ENCODE data around the gene PLEKHH1. TPM values are rescaled to one million over a fixed set of nuclear protein-coding genes. Genes with fewer than 3 reads are reported as not detected.
A peak's percentile ranks its signal among the peaks of the same experiment; 100 is the strongest.

Gene PLEKHH1
- total RNA-seq, 1 donor from 2014 or later: 0.20 TPM

- CTCF ChIA-PET: interaction anchor here (0.8 to 3.1 kb wide), 9 partner anchors 13 to 154 kb away, joined by 3 to 13 read pairs (median 4); partner anchors contain the start of gene TMEM229B
- POLR2A ChIA-PET: interaction anchor here (1.5 to 2.9 kb wide), 3 partner anchors 19 to 58 kb away, joined by 4 to 15 read pairs (median 9); partner anchors contain the start of gene TMEM229B
- no peak for TF ChIP-seq CTCF (IDR thresholded peaks at IDR 0.05)
- peaks cover 46% of the 10 kb centered on the region for H3K4me1 Mint-ChIP-seq
- intact Hi-C loops (cut with micrococcal nuclease): no loop called here
- no peaks in the 10 kb centered on the region for H3K36me3 Mint-ChIP-seq (ENCODE audit: low read depth)
- DNase-seq (no peak), ATAC-seq (ENCODE audit: low read depth) (no peak)
- peak overlapping the region; percentile 11 for H3K4me3 Mint-ChIP-seq
- peak overlapping the region; percentile 71 for H3K27ac Mint-ChIP-seq
- no peaks in the 10 kb centered on the region for H3K27me3 Mint-ChIP-seq
- no peaks in the 10 kb centered on the region for H3K9me3 Mint-ChIP-seq
Observed at GRCh38 chr14:67512463-67513310, 20.4 kb upstream of the PLEKHH1 start.

GRCh38 chr14:67513631-67514108 is 19.4 kb upstream of the PLEKHH1 start:
- DNase-seq (no peak), ATAC-seq (ENCODE audit: low read depth) (no peak)
- Mint-ChIP-seq H3K4me1 (peaks cover 46% of the 10 kb centered on the region), H3K9me3 (no peaks in the 10 kb centered on the region), H3K4me3 (peak overlapping the region; percentile 88), H3K27ac (peak overlapping the region; percentile 71), H3K27me3 (no peaks in the 10 kb centered on the region), H3K36me3 (ENCODE audit: low read depth) (no peaks in the 10 kb centered on the region)
- ChIA-PET CTCF (interaction anchor here (1.3 to 3.1 kb wide), 6 partner anchors 25 to 153 kb away, joined by 3 to 13 read pairs (median 7); partner anchors contain the start of gene TMEM229B), POLR2A (interaction anchor here (0.6 to 2.9 kb wide), 5 partner anchors 20 to 1912 kb away, joined by 4 to 15 read pairs (median 7); partner anchors contain the start of gene TMEM229B)
- intact Hi-C loops (cut with micrococcal nuclease): no loop called here
- no peak for TF ChIP-seq CTCF (IDR thresholded peaks at IDR 0.05)

- ATAC-seq (ENCODE audit: low read depth) (no peak), DNase-seq (no peak)
- no peak for TF ChIP-seq CTCF (IDR thresholded peaks at IDR 0.05)
- CTCF ChIA-PET: interaction anchor here (1.0 to 3.1 kb wide), 5 partner anchors 12 to 87 kb away, joined by 3 to 13 read pairs (median 10); partner anchors contain the start of gene TMEM229B
- Mint-ChIP-seq H3K36me3 (ENCODE audit: low read depth) (no peaks in the 10 kb centered on the region), H3K27ac (peak overlapping the region; percentile 85), H3K9me3 (no peaks in the 10 kb centered on the region), H3K4me3 (peak overlapping the region; percentile 88), H3K27me3 (no peaks in the 10 kb centered on the region), H3K4me1 (peaks cover 41% of the 10 kb centered on the region)
- POLR2A ChIA-PET: interaction anchor here (0.6 to 2.9 kb wide), 4 partner anchors 20 to 1913 kb away, joined by 4 to 15 read pairs (median 7); partner anchors contain the start of gene TMEM229B
- intact Hi-C loops (cut with micrococcal nuclease): no loop called here
Observed at GRCh38 chr14:67514203-67514607, 18.9 kb upstream of the PLEKHH1 start.

DNA sequence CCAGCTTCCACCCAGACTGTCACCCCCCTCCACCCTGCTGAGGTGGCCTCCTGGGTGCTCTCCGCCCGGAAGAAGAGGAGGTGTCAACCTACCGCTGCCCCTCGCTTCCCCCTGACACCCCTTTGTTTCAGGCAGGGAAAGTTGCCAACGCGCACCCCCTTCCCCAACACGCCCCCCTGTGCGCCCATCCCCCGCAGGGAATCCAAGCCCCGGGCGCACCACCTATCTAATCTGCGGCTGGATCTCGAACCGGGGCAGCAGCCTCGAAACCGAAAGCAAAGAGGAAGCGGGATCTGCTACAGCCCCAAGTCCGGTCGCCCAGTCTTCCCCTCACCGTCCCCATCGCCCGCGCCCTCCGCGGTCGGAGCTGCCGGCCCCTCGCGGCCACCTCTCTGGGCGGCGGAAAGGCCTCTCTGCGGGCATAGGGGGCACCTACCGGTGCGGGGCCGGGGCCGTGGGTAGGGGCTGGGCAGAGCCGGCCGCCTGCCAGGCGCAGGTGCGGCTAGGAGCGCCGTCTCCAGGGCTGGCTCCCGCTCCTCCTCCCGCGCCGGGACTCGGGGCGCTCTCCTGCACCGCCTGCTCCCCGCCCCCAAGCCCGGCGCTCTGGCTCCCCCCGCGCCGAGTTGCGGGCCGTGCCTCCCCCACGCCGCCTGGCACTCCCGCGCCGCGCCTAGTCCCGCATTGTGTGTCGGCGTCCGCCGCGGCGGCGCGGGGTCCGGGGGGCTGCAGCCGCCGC is 18.3 kb upstream of the PLEKHH1 start:
- ChIA-PET CTCF (interaction anchor here (1.0 to 3.1 kb wide), 6 partner anchors 11 to 87 kb away, joined by 3 to 13 read pairs (median 6); partner anchors contain the start of gene TMEM229B), POLR2A (interaction anchor here (1.5 to 2.9 kb wide), 4 partner anchors 19 to 27 kb away, joined by 4 to 15 read pairs (median 10); partner anchors contain the start of gene TMEM229B)
- Mint-ChIP-seq H3K4me1 (peaks cover 41% of the 10 kb centered on the region), H3K4me3 (peak overlapping the region; percentile 88), H3K9me3 (no peaks in the 10 kb centered on the region), H3K27ac (peak overlapping the region; percentile 85), H3K27me3 (no peaks in the 10 kb centered on the region), H3K36me3 (ENCODE audit: low read depth) (no peaks in the 10 kb centered on the region)
- intact Hi-C loops (cut with micrococcal nuclease): loop anchor here (1.0 kb wide), 2 partner anchors 22 to 27 kb away; partner anchors contain the start of gene TMEM229B
- TF ChIP-seq CTCF (IDR thresholded peaks at IDR 0.05): no peak
- ATAC-seq (ENCODE audit: low read depth) (peak; percentile 53), DNase-seq (peak; percentile 53)
